Measurements from ENCODE around the gene ARHGAP24. TPM values are rescaled to one million over a fixed set of nuclear protein-coding genes. Genes with fewer than 3 reads are reported as not detected.

The ARHGAP24 gene
- total RNA-seq, 1 donor from 2014 or later, result 124 TPM

GRCh38 chr4:85776579-85776978 lies 301.6 kb downstream of the ARHGAP24 start:
- DNase-seq (ENCODE audit: low spot score), result no peak

- DNase-seq (ENCODE audit: low spot score), result no peak
Measured at GRCh38 chr4:85777908-85778631, 303.1 kb downstream of the ARHGAP24 start.

- DNase-seq (ENCODE audit: low spot score), result peak; percentile 87
Measured at GRCh38 chr4:85778632-85779131, 303.7 kb downstream of the ARHGAP24 start.

GRCh38 chr4:85779165-85779564 lies 304.2 kb downstream of the ARHGAP24 start:
- peak; percentile 30 for DNase-seq (ENCODE audit: low spot score)

- no peak for DNase-seq (ENCODE audit: low spot score)
Measured at GRCh38 chr4:85780664-85781063, 305.7 kb downstream of the ARHGAP24 start.

- no peak for DNase-seq (ENCODE audit: low spot score)
Measured at GRCh38 chr4:85783483-85783882, 308.5 kb downstream of the ARHGAP24 start.

- no peak for DNase-seq (ENCODE audit: low spot score)
Measured at GRCh38 chr4:85783900-85784299, 308.9 kb downstream of the ARHGAP24 start.

- no peak for DNase-seq (ENCODE audit: low spot score)
Measured at GRCh38 chr4:85784348-85784747, 309.4 kb downstream of the ARHGAP24 start.

- DNase-seq (ENCODE audit: low spot score), result no peak
Measured at GRCh38 chr4:85784947-85785346, 310.0 kb downstream of the ARHGAP24 start.

- DNase-seq (ENCODE audit: low spot score), result no peak
Measured at GRCh38 chr4:85787133-85787532, 312.2 kb downstream of the ARHGAP24 start.

- peak; percentile 38 for DNase-seq (ENCODE audit: low spot score)
Measured at GRCh38 chr4:85788604-85789003, 313.7 kb downstream of the ARHGAP24 start.

GRCh38 chr4:85789241-85789640 lies 314.3 kb downstream of the ARHGAP24 start:
- no peak for DNase-seq (ENCODE audit: low spot score)

GRCh38 chr4:85790582-85790981 lies 315.6 kb downstream of the ARHGAP24 start:
- DNase-seq (ENCODE audit: low spot score), result peak; percentile 91

- DNase-seq (ENCODE audit: low spot score), result peak; percentile 62
Measured at GRCh38 chr4:85792376-85793232, 317.7 kb downstream of the ARHGAP24 start.

- DNase-seq (ENCODE audit: low spot score), result peak; percentile 94
Measured at GRCh38 chr4:85793233-85793585, 318.3 kb downstream of the ARHGAP24 start.

- no peak for DNase-seq (ENCODE audit: low spot score)
Measured at GRCh38 chr4:85798012-85798770, 323.2 kb downstream of the ARHGAP24 start.

GRCh38 chr4:85803856-85804255 lies 328.9 kb downstream of the ARHGAP24 start:
- no peak for DNase-seq (ENCODE audit: low spot score)

GRCh38 chr4:85805891-85806290 lies 330.9 kb downstream of the ARHGAP24 start:
- DNase-seq (ENCODE audit: low spot score), result no peak

GRCh38 chr4:85806334-85806733 lies 331.4 kb downstream of the ARHGAP24 start:
- no peak for DNase-seq (ENCODE audit: low spot score)

- DNase-seq (ENCODE audit: low spot score), result no peak
Measured at GRCh38 chr4:85807247-85807950, 332.4 kb downstream of the ARHGAP24 start.

GRCh38 chr4:85808104-85808503 lies 333.2 kb downstream of the ARHGAP24 start:
- no peak for DNase-seq (ENCODE audit: low spot score)

Measured in umbilical cord (tissue), 2 donors.